ENCODE data around the gene SPSB2.
"Not testable (repeated sequence)": the region's sequence is repeated elsewhere in the genome, so short reads cannot be mapped to it uniquely, and the experiment has no call there.

Gene SPSB2

GRCh38 chr12:6869049-6870021 is 3.8 kb downstream of the SPSB2 start:
- DNase-seq = peak; percentile 76

DNA sequence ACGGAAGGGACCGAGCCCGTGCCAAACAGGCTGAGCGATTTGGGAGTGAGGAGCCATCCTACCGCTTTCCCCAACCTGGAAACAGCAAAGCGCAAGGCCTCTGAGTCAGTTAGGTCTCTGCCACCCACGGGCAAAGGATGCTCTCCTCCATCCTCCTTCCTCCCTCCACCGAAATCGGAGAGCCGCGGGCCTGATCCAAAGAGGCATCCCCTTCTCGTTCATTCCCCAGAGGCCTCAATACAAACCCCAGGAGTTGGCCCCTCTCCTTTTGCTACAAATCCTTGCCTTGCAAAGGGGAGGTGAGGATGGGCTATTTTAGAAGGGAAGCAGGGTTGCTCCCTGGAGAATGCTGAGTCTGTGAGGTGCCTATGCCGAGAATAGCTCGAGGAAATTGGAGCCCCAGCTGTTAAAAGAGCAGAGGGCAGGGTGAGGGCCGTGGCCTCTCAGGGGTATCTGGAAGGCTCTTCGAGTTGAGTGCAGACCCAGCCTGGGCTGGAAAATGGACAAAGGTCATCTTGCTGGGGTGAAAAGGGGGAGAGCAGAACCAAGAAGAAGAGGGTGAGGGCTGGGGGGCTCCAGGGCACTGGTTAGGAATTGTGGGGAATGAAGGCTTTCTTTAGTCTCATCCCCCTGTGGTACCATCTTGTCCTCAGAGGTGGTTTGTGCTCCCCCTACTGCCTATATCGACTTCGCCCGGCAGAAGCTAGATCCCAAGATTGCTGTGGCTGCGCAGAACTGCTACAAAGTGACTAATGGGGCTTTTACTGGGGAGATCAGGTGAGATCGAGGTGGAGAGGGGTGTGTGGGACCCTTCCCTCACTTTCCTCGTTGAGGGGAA is 4.7 kb downstream of the SPSB2 start:
- DNase-seq = no peak

GRCh38 chr12:6867413-6868210 is 5.5 kb downstream of the SPSB2 start, which contains the start of gene TPI1:
TPI1 (plus strand) TSS chr12:6867531; CDS start chr12:6867567, 36 bp downstream.
- peak; percentile 76 for DNase-seq

GRCh38 chr12:6866920-6867412 is 6.1 kb downstream of the SPSB2 start:
- DNase-seq = peak; percentile 61

DNA sequence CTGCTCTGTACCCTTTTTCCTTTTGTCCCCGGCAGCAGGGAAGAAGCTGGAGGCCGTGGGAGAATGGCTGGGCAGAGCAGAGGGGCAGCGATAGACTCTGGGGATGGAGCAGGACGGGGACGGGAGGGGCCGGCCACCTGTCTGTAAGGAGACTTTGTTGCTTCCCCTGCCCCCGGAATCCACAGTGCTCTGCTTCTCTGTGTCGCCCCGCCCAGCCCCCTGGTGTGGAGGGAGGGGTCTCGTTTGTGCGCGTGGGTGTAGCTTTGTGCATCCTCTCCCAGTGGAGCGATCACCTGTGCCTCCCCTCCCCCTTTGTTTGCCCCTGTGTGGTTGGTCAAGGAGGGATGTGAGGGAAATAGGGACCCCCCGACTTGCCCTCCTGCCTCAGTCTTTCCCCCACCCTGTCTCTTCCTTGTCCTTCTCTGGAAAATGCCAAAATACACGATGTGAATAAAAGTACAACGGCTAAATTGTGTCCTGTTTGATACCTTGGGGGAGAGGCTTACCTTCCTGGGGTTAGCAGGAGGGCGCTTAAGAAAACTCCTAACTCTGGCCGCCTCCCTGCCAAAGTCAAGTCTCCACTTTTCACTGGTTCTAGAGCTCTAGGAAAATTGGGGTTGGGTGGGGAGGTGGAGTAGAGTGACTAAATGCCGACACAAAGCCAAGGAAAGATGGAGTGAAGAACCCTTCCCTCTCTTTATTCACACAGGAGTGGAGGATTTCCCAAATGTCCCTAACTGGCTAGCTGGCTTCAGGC is 6.8 kb downstream of the SPSB2 start:
- no peak for DNase-seq

GRCh38 chr12:6865307-6865706 is 7.8 kb downstream of the SPSB2 start:
- not testable (repeated sequence) for DNase-seq

DNA sequence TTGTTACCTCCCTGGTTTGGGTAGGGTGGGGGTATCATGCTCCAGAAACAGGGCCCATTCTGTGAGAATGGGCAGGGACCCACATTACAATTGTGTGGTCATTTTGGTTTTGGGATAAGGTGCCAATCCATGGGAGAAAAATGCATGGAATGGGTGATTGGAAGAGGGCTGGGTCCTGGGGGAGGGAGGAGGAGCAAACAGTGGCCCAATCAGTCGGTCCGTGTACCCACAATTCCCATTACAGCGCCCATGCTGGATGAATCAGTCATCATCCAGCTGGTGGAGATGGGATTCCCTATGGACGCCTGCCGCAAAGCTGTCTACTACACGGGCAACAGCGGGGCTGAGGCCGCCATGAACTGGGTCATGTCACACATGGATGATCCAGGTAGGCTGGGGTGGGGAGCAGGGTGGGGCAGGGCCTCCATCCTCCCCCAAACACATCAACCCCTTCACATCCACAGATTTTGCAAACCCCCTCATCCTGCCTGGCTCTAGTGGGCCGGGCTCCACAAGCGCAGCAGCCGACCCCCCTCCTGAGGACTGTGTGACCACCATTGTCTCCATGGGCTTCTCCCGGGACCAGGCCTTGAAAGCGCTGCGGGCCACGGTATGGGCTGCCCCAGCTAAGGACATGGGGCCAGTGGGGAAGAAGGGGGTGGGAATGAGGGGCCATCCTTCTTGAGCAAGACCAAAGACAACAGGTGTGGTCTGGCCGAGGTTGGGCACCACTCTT is 9.3 kb downstream of the SPSB2 start:
- no peak for DNase-seq

GRCh38 chr12:6863033-6863432 is 10.1 kb downstream of the SPSB2 start:
- DNase-seq = no peak

- no peak for DNase-seq
These were observed 11.7 kb downstream of the SPSB2 start for GRCh38 chr12:6861391-6861790.

- no peak for DNase-seq
These were observed 12.2 kb downstream of the SPSB2 start for GRCh38 chr12:6860942-6861341.

DNA sequence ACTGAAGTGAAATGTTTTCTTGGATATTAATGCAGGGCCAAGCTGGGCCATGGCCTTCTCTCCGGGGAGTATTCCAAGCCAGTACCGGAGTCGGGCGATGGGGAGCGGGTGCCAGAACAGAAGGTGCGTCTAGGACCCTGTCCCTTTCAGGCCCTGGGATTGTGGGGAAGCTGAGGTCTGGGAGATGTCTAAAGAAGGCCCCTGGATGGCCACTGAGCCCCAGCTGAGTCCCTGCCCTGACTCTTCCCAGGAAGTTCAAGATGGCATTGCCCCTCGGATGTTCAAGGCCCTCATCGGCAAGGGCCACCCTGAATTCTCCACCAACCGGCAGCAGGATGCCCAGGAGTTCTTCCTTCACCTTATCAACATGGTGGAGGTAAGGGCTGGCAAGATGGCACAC is 13.0 kb downstream of the SPSB2 start:
- no peak for DNase-seq

DNA sequence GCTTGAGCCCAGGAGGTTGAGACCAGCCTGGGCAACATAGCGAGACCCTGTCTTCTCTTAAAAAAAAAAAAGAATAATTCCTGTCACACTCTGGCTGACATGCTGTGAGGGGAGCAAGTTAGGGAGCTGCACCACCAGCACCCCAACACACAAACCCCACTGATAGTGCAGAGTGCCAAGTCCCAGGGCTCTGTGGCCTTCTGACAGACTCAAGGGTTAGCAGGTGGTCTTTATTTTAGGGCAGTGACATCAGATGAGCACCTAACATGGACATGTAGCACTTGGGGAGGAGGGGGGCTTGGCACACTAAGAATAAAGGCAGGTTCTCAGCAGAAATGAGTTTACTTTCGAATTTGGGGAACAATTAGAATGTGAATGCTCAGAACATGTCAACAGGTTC is 14.3 kb downstream of the SPSB2 start:
- DNase-seq = no peak

DNA sequence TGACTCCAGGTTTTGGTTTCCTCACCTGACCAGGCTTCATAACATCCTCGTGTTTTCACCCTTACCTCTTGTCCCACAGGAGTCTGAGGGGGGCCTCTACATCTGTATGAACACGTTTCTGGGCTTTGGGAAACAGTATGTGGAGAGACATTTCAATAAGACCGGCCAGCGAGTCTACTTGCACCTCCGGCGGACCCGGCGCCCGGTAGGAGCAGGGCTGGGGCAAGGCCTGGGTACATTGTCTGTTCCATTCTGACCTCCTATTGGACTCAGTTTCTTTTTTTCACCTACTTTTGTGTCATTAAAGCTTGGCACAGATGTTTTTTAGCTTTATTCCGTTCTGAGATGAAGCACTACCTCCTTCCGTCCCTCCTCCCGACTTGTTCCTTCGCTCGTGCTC is 17.8 kb downstream of the SPSB2 start:
- no peak for DNase-seq

- no peak for DNase-seq
These were observed 19.1 kb downstream of the SPSB2 start for GRCh38 chr12:6854036-6854435.

DNA sequence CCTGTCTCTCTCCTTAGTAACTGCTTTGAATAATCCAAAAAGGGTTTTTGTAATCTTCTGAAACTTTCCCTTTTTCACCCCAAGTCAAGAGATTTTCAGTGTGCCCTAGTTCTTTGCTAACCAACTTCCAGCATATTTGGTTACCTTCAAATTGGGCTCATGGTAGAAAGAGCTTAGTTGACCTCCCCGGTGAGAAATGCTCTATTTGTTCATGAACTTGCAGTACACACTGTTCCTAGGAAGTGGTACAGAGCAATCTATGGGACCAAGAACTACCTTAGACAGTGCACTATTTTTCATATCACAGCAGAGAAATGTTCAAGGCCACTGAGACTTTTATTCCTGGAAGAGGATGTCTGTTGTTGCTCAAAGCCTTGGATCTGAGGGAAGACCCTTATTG is 19.5 kb downstream of the SPSB2 start:
- DNase-seq = no peak

DNA sequence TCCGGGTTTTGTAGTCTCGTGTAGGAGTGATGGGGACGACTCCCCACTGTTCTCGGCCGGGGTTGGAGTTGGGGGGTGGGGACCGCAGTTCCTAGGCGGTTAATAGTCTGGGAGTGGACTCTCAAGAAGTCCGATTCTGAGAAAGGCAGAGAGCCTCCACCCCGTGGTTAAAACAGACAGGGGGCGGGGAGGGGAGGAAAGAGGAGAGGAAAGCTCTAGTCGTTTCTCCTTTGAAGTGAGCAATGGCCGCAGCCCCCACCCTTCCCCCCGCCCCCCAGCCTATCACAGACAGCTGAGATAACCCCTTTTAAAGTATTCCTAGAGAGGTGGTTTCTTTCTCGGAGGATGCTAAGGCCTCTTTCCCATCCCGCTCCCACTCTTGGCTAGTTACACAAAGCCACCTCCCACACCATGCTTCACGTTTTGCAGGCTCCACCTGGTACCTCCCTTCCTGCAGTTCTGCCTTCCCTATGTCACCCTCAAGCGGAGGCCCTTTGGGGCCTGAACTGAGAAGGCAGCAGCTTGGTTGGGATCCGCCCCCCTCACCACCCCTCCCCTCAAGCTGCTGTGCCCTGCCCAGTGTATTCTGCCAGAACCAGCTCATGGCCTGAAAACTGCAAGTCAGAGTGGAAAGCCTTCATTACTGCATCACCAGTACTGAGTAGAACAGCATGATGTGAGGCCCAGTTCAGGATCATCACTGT is 20.3 kb downstream of the SPSB2 start:
- peak; percentile 27 for DNase-seq

- DNase-seq = peak; percentile 99
These were observed 21.0 kb downstream of the SPSB2 start, which contains the start of gene USP5 for GRCh38 chr12:6851921-6852650. USP5 (plus strand) TSS chr12:6852150; CDS start chr12:6852180, 30 bp downstream.

GRCh38 chr12:6851153-6851920 is 21.8 kb downstream of the SPSB2 start, which contains the start of gene CDCA3:
CDCA3 (minus strand) TSS chr12:6851286; CDS start chr12:6850952, 334 bp downstream.
- peak; percentile 98 for DNase-seq

GRCh38 chr12:6850796-6851152 is 22.3 kb downstream of the SPSB2 start:
- no peak for DNase-seq
